ENCODE data around the gene LSM3.

DNA sequence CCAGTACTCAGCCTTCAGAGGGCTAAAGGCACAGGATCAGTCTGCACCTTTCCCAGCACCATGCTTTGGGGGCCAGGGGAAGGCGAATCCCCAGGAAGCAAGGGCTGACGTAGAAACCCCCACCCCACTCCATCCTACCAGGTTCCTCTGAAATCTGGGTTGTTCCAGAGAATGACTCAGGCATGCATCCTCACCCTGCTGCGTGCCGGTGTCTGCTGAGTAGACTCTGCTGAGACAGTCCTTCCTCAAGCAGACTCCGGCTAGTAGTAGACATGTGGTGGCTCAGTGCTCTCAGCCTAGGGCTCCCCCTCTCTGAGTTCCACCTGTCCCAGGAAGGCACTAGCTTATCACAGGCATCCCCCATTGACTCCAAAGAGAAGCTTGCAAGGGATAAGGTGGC is 44.7 kb upstream of the LSM3 start:
- TF ChIP-seq, protein P1, sequence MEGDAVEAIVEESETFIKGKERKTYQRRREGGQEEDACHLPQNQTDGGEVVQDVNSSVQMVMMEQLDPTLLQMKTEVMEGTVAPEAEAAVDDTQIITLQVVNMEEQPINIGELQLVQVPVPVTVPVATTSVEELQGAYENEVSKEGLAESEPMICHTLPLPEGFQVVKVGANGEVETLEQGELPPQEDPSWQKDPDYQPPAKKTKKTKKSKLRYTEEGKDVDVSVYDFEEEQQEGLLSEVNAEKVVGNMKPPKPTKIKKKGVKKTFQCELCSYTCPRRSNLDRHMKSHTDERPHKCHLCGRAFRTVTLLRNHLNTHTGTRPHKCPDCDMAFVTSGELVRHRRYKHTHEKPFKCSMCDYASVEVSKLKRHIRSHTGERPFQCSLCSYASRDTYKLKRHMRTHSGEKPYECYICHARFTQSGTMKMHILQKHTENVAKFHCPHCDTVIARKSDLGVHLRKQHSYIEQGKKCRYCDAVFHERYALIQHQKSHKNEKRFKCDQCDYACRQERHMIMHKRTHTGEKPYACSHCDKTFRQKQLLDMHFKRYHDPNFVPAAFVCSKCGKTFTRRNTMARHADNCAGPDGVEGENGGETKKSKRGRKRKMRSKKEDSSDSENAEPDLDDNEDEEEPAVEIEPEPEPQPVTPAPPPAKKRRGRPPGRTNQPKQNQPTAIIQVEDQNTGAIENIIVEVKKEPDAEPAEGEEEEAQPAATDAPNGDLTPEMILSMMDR (IDR thresholded peaks at IDR 0.05 in 4 of 5, conservative IDR thresholded peaks at IDR 0.05 in 1 of 5) = no peak
- TF ChIP-seq POLR2A (IDR thresholded peaks at IDR 0.05) = no peak

Measured in gastrocnemius medialis (tissue), 4 donors.